CD14-positive monocyte (primary cell): ENCODE data around the gene NDUFS2. TPM values are rescaled to one million over a fixed set of nuclear protein-coding genes. Genes with fewer than 3 reads are reported as not detected.
A peak's percentile ranks its signal among the peaks of the same experiment; 100 is the strongest.

ENCODE experiments used
- DNase-seq, 3 donors: peaks; one replicate each; pipeline ENCODE4 v3.0.0-alpha.2; 2011 to 2022
- H2AFZ ChIP-seq: 2 replicates; pipeline ENCODE4 v1.6.0; 2012; ENCODE audit warnings: mild to moderate bottlenecking, low read depth, low read length, inconsistent platforms; ENCODE audit not compliant: insufficient read depth, poor library complexity, severe bottlenecking
- H3K27ac ChIP-seq, 2 donors: 1 replicate in 1 of 2; 2 replicates in 1 of 2; pipeline ENCODE4 v1.5.1; 2012 to 2013; ENCODE audit warnings: low read length in 2 of 2, control low read depth in 1 of 2, inconsistent platforms in 1 of 2, low read depth in 1 of 2, mild to moderate bottlenecking in 1 of 2
- H3K27me3 ChIP-seq, 2 donors: one replicate each; pipeline versions ENCODE4 v1.6.0 to v1.6.1; 2011 to 2013; ENCODE audit warnings: low read length in 2 of 2; ENCODE audit not compliant: control insufficient read depth in 2 of 2, insufficient read depth in 2 of 2
- H3K36me3 ChIP-seq, 2 donors: replicated peaks in 1 of 2; 1 replicate in 1 of 2; 2 replicates in 1 of 2; pipeline versions ENCODE4 v1.5.1 to v1.6.1; 2012 to 2013; ENCODE audit warnings: low read length in 2 of 2, control low read depth in 1 of 2, inconsistent platforms in 1 of 2, mild to moderate bottlenecking in 1 of 2; ENCODE audit not compliant: insufficient read depth in 2 of 2, control insufficient read depth in 1 of 2
- H3K4me1 ChIP-seq, 2 donors: 1 replicate in 1 of 2; 2 replicates in 1 of 2; pipeline versions ENCODE4 v1.5.1 to v1.6.1; 2012 to 2013; ENCODE audit warnings: low read length in 2 of 2, control low read depth in 1 of 2, inconsistent platforms in 1 of 2, mild to moderate bottlenecking in 1 of 2, moderate library complexity in 1 of 2; ENCODE audit not compliant: insufficient read depth in 2 of 2, control insufficient read depth in 1 of 2
- H3K4me2 ChIP-seq: replicated peaks from 2 replicates; pipeline ENCODE3; 2012; ENCODE audit warnings: low read length, moderate library complexity, mild to moderate bottlenecking; ENCODE audit not compliant: poor library complexity, severe bottlenecking; ENCODE audit errors: extremely low read depth
- H3K4me3 ChIP-seq, 3 experiments: fragments of 200-600 bp in 1 of 3; sonication (generic) in 1 of 3; replicated peaks in 1 of 3; 1 replicate in 2 of 3; 2 replicates in 1 of 3; pipeline ENCODE4 v1.5.1; 2011 to 2013; ENCODE audit warnings: low read length in 3 of 3, mild to moderate bottlenecking in 3 of 3, control low read depth in 2 of 3, low read depth in 2 of 3, inconsistent platforms in 1 of 3, moderate library complexity in 1 of 3
- H3K79me2 ChIP-seq: 2 replicates; pipeline ENCODE4 v1.6.0; 2012; ENCODE audit warnings: mild to moderate bottlenecking, control low read depth, inconsistent platforms, low read length, moderate library complexity; ENCODE audit not compliant: insufficient read depth
- H3K9ac ChIP-seq: 2 replicates; pipeline ENCODE4 v1.6.0; 2017; ENCODE audit warnings: low read length, mild to moderate bottlenecking; ENCODE audit not compliant: insufficient read depth, poor library complexity, severe bottlenecking
- H3K9me3 ChIP-seq, 2 donors: replicated peaks in 1 of 2; 1 replicate in 1 of 2; 2 replicates in 1 of 2; pipeline versions ENCODE4 v1.5.1 to v1.6.1; 2012 to 2013; ENCODE audit warnings: low read length in 2 of 2, control low read depth in 1 of 2; ENCODE audit not compliant: control insufficient read depth in 1 of 2, insufficient read depth in 1 of 2
- H4K20me1 ChIP-seq: 2 replicates; pipeline ENCODE4 v1.6.0; 2012; ENCODE audit warnings: mild to moderate bottlenecking, low read length, control low read depth, moderate library complexity; ENCODE audit not compliant: insufficient read depth
- H3K27ac Mint-ChIP-seq, 7 donors: one replicate each; pipeline ENCODE4 v1.8.0; 2020; ENCODE audit warnings: mild to moderate bottlenecking in 7 of 7, mixed read lengths in 7 of 7, moderate library complexity in 6 of 7, inconsistent platforms in 2 of 7
- H3K27me3 Mint-ChIP-seq, 3 donors: one replicate each; pipeline ENCODE4 v1.8.0; 2021 to 2022; ENCODE audit warnings: low read depth in 3 of 3, mild to moderate bottlenecking in 3 of 3, mixed read lengths in 3 of 3, moderate library complexity in 3 of 3, inconsistent platforms in 1 of 3
- H3K36me3 Mint-ChIP-seq, 2 donors: one replicate each; pipeline ENCODE4 v1.8.0; 2020; ENCODE audit warnings: mixed read lengths in 2 of 2, inconsistent platforms in 1 of 2, mild to moderate bottlenecking in 1 of 2
- H3K4me1 Mint-ChIP-seq: one replicate; pipeline ENCODE4 v1.8.0; 2020; ENCODE audit warnings: mild to moderate bottlenecking, mixed read lengths
- H3K4me3 Mint-ChIP-seq, 2 donors: one replicate each; pipeline ENCODE4 v1.8.0; 2020; ENCODE audit warnings: mild to moderate bottlenecking in 2 of 2, mixed read lengths in 2 of 2, moderate library complexity in 1 of 2
- H3K9me3 Mint-ChIP-seq, 7 donors: one replicate each; pipeline ENCODE4 v1.8.0; 2020 to 2022; ENCODE audit warnings: mixed read lengths in 7 of 7, mild to moderate bottlenecking in 6 of 7, moderate library complexity in 6 of 7, inconsistent platforms in 2 of 7
- CTCF ChIP-seq: fragments of 200-600 bp; IDR thresholded peaks from one replicate; pipeline ENCODE4 v1.8.0; 2022; ENCODE audit warnings: antibody characterized with exemption, mild to moderate bottlenecking
- WGBS: methylation state at CpG from one replicate; pipeline ENCODE4 v1.1.5; 2013; ENCODE audit warnings: missing lambda C conversion rate; ENCODE audit not compliant: insufficient coverage; 5-methylcytosine and 5-hydroxymethylcytosine counted together
- intact Hi-C, 2 donors: fragments of 100-400 bp; cut with micrococcal nuclease; formaldehyde crosslinking; loops; one replicate each; pipeline versions ENCODE4 v1.15.0 to v1.15.1; 2023
- polyA plus RNA-seq, 3 donors: library from polyadenylated mRNA; depleted of rRNA in 1 of 3; unstranded in 2 of 3; stranded (reverse) in 1 of 3; fragments of 300-500 nt in 2 of 3; fragments of >200 nt in 1 of 3; fragmentation: Illumina TruSeq in 2 of 3; gene quantifications; 1 replicate in 2 of 3; 2 replicates in 1 of 3; pipeline ENCODE4 v1.2.3, GENCODE V29; 2012 to 2021

Gene NDUFS2
- polyA plus RNA-seq, 3 donors, result 87.5 to 119 (median 101) TPM

GRCh38 chr1:161172776-161173376 is 29.3 kb upstream of the NDUFS2 start:
- H3K9ac ChIP-seq, result no peak overlapping the region
- no peak for DNase-seq
- H3K27me3 Mint-ChIP-seq, result no peaks in the 10 kb centered on the region
- peaks cover 21% of the 10 kb centered on the region for H3K4me1 Mint-ChIP-seq
- no peak overlapping the region for H3K27ac ChIP-seq
- H3K4me1 ChIP-seq, result peaks cover 18 to 19% of the 10 kb centered on the region in 2 donors
- H3K9me3 ChIP-seq, result no peaks in the 10 kb centered on the region
- no peak overlapping the region for H3K4me2 ChIP-seq
- WGBS, result 71% methylated on average over 1 of the region's 4 CpGs
- peaks cover 19% of the 10 kb centered on the region for H3K79me2 ChIP-seq
- no peak overlapping the region for H3K4me3 Mint-ChIP-seq
- H3K27ac Mint-ChIP-seq, result peak overlapping the region in 1 of 7 donors; percentile 1
- TF ChIP-seq CTCF, result no peak
- H3K27me3 ChIP-seq, result no peaks in the 10 kb centered on the region
- H3K9me3 Mint-ChIP-seq, result no peaks in the 10 kb centered on the region
- intact Hi-C loops, result no loop called here
- H3K36me3 ChIP-seq, result peaks cover 55 to 72% of the 10 kb centered on the region in 2 donors
- no peak overlapping the region for H2AFZ ChIP-seq
- no peaks in the 10 kb centered on the region for H4K20me1 ChIP-seq
- H3K4me3 ChIP-seq, result no peak overlapping the region
- H3K36me3 Mint-ChIP-seq, result peaks cover 65 to 77% of the 10 kb centered on the region in 2 donors

- no peak overlapping the region for H3K27ac ChIP-seq
- DNase-seq, result no peak
These were observed 28.5 kb upstream of the NDUFS2 start for GRCh38 chr1:161173711-161174110.

More at GRCh38 chr1:161173711-161174110, 28.5 kb upstream of the NDUFS2 start:
- TF ChIP-seq CTCF, result no peak
- Histone ChIP-seq H4K20me1 (no peaks in the 10 kb centered on the region), H3K9me3 (no peaks in the 10 kb centered on the region), H3K27me3 (no peaks in the 10 kb centered on the region), H3K4me2 (no peak overlapping the region), H3K9ac (no peak overlapping the region), H3K4me1 (peaks cover 20 to 23% of the 10 kb centered on the region in 2 donors), H3K36me3 (peaks cover 55 to 72% of the 10 kb centered on the region in 2 donors), H3K4me3 (no peak overlapping the region), H3K79me2 (peaks cover 19% of the 10 kb centered on the region), H2AFZ (no peak overlapping the region)
- peak overlapping the region in 1 of 7 donors; percentile 1 for H3K27ac Mint-ChIP-seq
- H3K27me3 Mint-ChIP-seq, result no peaks in the 10 kb centered on the region
- no peak overlapping the region for H3K4me3 Mint-ChIP-seq
- intact Hi-C loops, result no loop called here
- H3K4me1 Mint-ChIP-seq, result peaks cover 23% of the 10 kb centered on the region
- H3K9me3 Mint-ChIP-seq, result no peaks in the 10 kb centered on the region
- H3K36me3 Mint-ChIP-seq, result peaks cover 61 to 70% of the 10 kb centered on the region in 2 donors
- WGBS, result 95% methylated on average over 7 of the region's 11 CpGs
